Panc1 (cell line): ENCODE results near the gene ZCCHC7. TPM values are rescaled to one million over a fixed set of nuclear protein-coding genes. Genes with fewer than 3 reads are reported as not detected.

Experiments used
- ATAC-seq: fragments of 200-7000 bp; cut with Tn5 transposase; 2 replicates; pipeline ENCODE4 v1.9.1; 2020; ENCODE audit warnings: mild to moderate bottlenecking, moderate library complexity
- BruUV-seq: library from RNA; stranded (reverse); fragments of 400-500 nt; replicated peaks from 2 replicates; lab custom pipeline; 2021; lab: Mats Ljungman, UMichigan
- CTCF ChIA-PET: fragments of 300-600 bp; sonication (Branson Sonifier 250); formaldehyde crosslinking; loops from one replicate; lab custom pipeline; 2022; ENCODE audit warnings: antibody characterized with exemption; lab: Charles Lee
- POLR2A ChIA-PET: fragments of 300-600 bp; sonication (Branson Sonifier 250); formaldehyde crosslinking; loops from one replicate; lab custom pipeline; 2022; ENCODE audit warnings: antibody characterized with exemption; lab: Charles Lee
- DNase-seq: peaks from one replicate; pipeline ENCODE4 v3.0.0-alpha.2; 2010; ENCODE audit warnings: low read depth, low spot score
- H3K27ac ChIP-seq: 2 replicates; pipeline ENCODE4 v1.5.1; 2011; ENCODE audit warnings: mild to moderate bottlenecking, low read length, inconsistent platforms
- H3K27me3 ChIP-seq: fragments of 200-500 bp; sonication (Bioruptor generic); 2 replicates; pipeline ENCODE4 v1.6.0; 2014; ENCODE audit warnings: low read length, inconsistent platforms; ENCODE audit not compliant: control insufficient read depth, insufficient read depth
- H3K36me3 ChIP-seq: fragments of 200-500 bp; sonication (Bioruptor generic); 2 replicates; pipeline ENCODE4 v1.5.1; 2014; ENCODE audit warnings: inconsistent platforms, mild to moderate bottlenecking, low read length, moderate library complexity; ENCODE audit not compliant: control insufficient read depth, insufficient read depth
- H3K4me1 ChIP-seq: 2 replicates; pipeline ENCODE4 v1.5.1; 2011; ENCODE audit warnings: inconsistent platforms, mild to moderate bottlenecking, low read length, moderate library complexity; ENCODE audit not compliant: control insufficient read depth, insufficient read depth
- H3K4me3 ChIP-seq, 2 experiments: 2 replicates each; pipeline ENCODE4 v1.5.1; 2011 to 2012; ENCODE audit warnings: low read depth in 2 of 2, low read length in 2 of 2, mild to moderate bottlenecking in 2 of 2, inconsistent platforms in 1 of 2, moderate library complexity in 1 of 2
- H3K9me3 ChIP-seq: fragments of 200-500 bp; sonication (Bioruptor generic); 2 replicates; pipeline ENCODE4 v1.5.1; 2014; ENCODE audit warnings: low read depth, mild to moderate bottlenecking, inconsistent platforms, low read length, moderate library complexity; ENCODE audit not compliant: control insufficient read depth, insufficient read depth
- POLR2AphosphoS5 ChIP-seq: IDR thresholded peaks from 2 replicates; pipeline ENCODE4 v1.6.1; 2012; ENCODE audit warnings: mild to moderate bottlenecking, low read depth, low read length, moderate library complexity
- SIN3A ChIP-seq: IDR thresholded peaks from 2 replicates; pipeline ENCODE4 v1.6.1; 2012; ENCODE audit warnings: low read depth, mild to moderate bottlenecking, low read length, moderate library complexity, borderline replicate concordance; ENCODE audit not compliant: insufficient read depth
- TCF7L2 ChIP-seq: IDR thresholded peaks from 2 replicates; pipeline ENCODE4 v1.6.1; 2011; ENCODE audit warnings: mild to moderate bottlenecking, low read depth, low read length, inconsistent platforms
- in situ Hi-C: cut with HindIII; loops from 2 replicates; pipeline ENCODE4 v1.10.0; 2016; ENCODE audit warnings: low sequenced_read_pairs, low pct_unique_long_range_greater_than_20kb
- intact Hi-C: fragments of 100-400 bp; cut with micrococcal nuclease; formaldehyde crosslinking; loops from one replicate; pipeline ENCODE4 v1.10.0; 2022; ENCODE audit not compliant: unreplicated experiment
- total RNA-seq: library from RNA; stranded (reverse); gene quantifications from one replicate; pipeline ENCODE4 v1.2.1, GENCODE V29; 2021; ENCODE audit not compliant: unreplicated experiment
- TF ChIP-seq, protein P1 (sequence below), 2 experiments: IDR thresholded peaks; 2 replicates each; pipeline ENCODE4 v1.6.1; 2011 to 2012; ENCODE audit warnings: low read depth in 2 of 2, control low read depth in 1 of 2, low read length in 1 of 2, mild to moderate bottlenecking in 1 of 2, moderate library complexity in 1 of 2; ENCODE audit not compliant: insufficient read depth in 1 of 2
- TF ChIP-seq, protein P2 (sequence below): fragments of 450-650 bp; IDR thresholded peaks from 2 replicates; pipeline ENCODE4 v1.5.1; 2017; ENCODE audit warnings: mild to moderate bottlenecking

Gene ZCCHC7
- total RNA-seq, 1 experiment from 2014 or later, result 43.7 TPM

DNA sequence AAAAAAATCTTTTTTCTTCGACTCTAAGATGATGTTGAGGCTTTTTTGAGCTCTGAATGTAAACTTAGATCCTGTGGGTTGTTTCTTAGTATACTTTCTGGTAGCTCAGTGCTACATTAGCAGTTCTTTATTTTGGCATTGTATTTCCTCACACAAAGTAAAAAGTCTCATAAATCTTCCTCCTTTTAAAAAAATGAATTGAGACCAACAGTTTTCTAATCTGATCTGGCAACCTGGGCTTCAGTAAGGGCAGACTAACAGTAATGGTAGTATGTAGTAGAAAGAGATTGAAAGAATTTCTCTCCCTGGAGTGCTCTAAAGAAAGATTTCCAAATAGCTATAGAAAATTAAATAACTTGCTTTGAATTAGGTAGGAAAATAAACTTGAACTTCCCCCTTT lies 31.4 kb downstream of the ZCCHC7 start:
- CTCF ChIA-PET, result interaction anchor here (0.5 kb wide), 1 partner anchor 285 kb away, joined by 3 read pairs; no protein-coding TSS in a partner anchor
- TF ChIP-seq TCF7L2 (no peak), POLR2AphosphoS5 (no peak)
- TF ChIP-seq, protein P1, sequence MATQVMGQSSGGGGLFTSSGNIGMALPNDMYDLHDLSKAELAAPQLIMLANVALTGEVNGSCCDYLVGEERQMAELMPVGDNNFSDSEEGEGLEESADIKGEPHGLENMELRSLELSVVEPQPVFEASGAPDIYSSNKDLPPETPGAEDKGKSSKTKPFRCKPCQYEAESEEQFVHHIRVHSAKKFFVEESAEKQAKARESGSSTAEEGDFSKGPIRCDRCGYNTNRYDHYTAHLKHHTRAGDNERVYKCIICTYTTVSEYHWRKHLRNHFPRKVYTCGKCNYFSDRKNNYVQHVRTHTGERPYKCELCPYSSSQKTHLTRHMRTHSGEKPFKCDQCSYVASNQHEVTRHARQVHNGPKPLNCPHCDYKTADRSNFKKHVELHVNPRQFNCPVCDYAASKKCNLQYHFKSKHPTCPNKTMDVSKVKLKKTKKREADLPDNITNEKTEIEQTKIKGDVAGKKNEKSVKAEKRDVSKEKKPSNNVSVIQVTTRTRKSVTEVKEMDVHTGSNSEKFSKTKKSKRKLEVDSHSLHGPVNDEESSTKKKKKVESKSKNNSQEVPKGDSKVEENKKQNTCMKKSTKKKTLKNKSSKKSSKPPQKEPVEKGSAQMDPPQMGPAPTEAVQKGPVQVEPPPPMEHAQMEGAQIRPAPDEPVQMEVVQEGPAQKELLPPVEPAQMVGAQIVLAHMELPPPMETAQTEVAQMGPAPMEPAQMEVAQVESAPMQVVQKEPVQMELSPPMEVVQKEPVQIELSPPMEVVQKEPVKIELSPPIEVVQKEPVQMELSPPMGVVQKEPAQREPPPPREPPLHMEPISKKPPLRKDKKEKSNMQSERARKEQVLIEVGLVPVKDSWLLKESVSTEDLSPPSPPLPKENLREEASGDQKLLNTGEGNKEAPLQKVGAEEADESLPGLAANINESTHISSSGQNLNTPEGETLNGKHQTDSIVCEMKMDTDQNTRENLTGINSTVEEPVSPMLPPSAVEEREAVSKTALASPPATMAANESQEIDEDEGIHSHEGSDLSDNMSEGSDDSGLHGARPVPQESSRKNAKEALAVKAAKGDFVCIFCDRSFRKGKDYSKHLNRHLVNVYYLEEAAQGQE (IDR thresholded peaks at IDR 0.05; ENCODE audit: insufficient read depth in 1 of 2, low read depth in 2 of 2, low read length in 1 of 2), result no peak
- in situ Hi-C loops, result no loop called here
- Histone ChIP-seq H3K4me3 (no peak overlapping the region), H3K9me3 (no peaks in the 10 kb centered on the region), H3K36me3 (peaks cover 4% of the 10 kb centered on the region; the same call in 1 of the 2 replicates), H3K4me1 (no peaks in the 10 kb centered on the region), H3K27ac (no peak overlapping the region), H3K27me3 (no peaks in the 10 kb centered on the region)
- intact Hi-C loops, result no loop called here
- ATAC-seq (no peak), DNase-seq (no peak)
- BruUV-seq, result no TSS peak
- POLR2A ChIA-PET, result interaction anchor here (0.7 to 1.4 kb wide), 5 partner anchors 16 to 1257 kb away, joined by 3 to 4 read pairs (median 3); partner anchors contain the start of genes ZBTB5 and ZCCHC7

DNA sequence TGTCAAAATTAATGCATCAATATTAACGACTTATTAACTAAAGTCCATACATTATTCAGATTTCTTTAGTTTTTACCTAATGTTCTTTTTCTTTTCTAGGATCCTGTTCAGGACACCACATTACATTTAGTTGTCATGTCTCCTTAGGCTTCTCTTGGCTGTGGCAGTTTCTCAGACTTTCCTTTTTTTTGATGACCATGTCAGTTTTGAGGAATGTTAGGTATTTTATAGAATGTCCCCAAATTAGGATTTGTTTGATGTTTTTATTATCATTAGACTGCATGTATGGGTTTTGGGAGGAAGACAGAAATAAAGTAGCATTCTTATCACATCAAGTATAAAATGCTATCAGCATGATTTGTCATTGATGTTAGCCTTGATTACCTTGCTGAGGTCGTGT lies 32.0 kb downstream of the ZCCHC7 start:
- ATAC-seq (no peak), DNase-seq (no peak)
- 0 out of 2 replicates have a peak, but pooled peaks cover 4% of the 10 kb centered on the region for H3K36me3 ChIP-seq
- H3K4me1 ChIP-seq, result no peaks in the 10 kb centered on the region
- no TSS peak for BruUV-seq
- intact Hi-C loops (no loop called here), in situ Hi-C loops (no loop called here)
- H3K27ac ChIP-seq, result no peak overlapping the region
- H3K9me3 ChIP-seq, result no peaks in the 10 kb centered on the region
- ChIA-PET POLR2A (interaction anchor here (1.4 kb wide), 1 partner anchor 16 kb away, joined by 3 read pairs; no protein-coding TSS in a partner anchor), CTCF (interaction anchor here (0.5 kb wide), 1 partner anchor 286 kb away, joined by 3 read pairs; no protein-coding TSS in a partner anchor)
- TF ChIP-seq, protein P1 (IDR thresholded peaks at IDR 0.05; ENCODE audit: insufficient read depth in 1 of 2, low read depth in 2 of 2, low read length in 1 of 2), result no peak
- TF ChIP-seq POLR2AphosphoS5, result no peak
- no peak for TF ChIP-seq SIN3A
- TF ChIP-seq, protein P2, sequence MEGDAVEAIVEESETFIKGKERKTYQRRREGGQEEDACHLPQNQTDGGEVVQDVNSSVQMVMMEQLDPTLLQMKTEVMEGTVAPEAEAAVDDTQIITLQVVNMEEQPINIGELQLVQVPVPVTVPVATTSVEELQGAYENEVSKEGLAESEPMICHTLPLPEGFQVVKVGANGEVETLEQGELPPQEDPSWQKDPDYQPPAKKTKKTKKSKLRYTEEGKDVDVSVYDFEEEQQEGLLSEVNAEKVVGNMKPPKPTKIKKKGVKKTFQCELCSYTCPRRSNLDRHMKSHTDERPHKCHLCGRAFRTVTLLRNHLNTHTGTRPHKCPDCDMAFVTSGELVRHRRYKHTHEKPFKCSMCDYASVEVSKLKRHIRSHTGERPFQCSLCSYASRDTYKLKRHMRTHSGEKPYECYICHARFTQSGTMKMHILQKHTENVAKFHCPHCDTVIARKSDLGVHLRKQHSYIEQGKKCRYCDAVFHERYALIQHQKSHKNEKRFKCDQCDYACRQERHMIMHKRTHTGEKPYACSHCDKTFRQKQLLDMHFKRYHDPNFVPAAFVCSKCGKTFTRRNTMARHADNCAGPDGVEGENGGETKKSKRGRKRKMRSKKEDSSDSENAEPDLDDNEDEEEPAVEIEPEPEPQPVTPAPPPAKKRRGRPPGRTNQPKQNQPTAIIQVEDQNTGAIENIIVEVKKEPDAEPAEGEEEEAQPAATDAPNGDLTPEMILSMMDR, result no peak
- no peak for TF ChIP-seq TCF7L2
- H3K27me3 ChIP-seq, result no peaks in the 10 kb centered on the region
- no peak overlapping the region for H3K4me3 ChIP-seq
